ENCODE results near the gene RIGI. TPM values are rescaled to one million over a fixed set of nuclear protein-coding genes. Genes with fewer than 3 reads are reported as not detected.

RIGI gene
- total RNA-seq: 10 to 100 TPM; 65.0 to 92.6 TPM

DNA sequence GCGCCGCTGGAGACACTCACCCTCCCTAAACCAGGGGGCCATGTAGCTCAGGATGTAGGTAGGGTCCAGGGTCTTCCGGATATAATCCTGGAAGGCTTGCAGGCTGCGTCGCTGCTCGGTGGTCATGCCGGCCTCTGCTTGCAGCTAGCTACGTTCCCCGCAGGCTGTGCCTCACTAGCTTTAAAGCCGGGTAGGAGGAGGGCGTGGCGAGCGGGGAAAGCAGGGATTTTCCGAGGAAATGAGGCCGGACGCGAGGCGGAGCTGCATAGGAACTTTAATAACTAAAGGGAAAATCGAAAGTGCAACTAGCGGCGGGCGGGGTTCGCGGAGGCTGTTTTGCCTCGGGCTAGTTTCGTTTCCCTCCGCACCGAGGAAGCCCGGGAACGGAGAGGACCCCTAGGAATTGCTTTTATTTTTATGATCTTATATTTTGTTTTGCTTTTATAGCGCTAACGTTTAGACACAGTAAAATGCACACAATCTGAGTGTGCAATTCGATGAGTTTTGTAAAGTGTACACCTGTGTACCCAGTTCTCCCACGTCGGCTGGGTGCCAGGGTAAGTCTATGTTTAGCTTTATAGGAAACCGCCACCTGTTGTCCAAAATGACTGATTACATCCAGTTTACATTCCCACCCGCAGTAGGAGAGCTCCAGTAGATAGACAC lies at the start of gene RIGI:
TSS of gene RIGI (minus strand) at position 156 of the 666 bp plus-strand sequence. CDS start at position 126, 30 bp downstream.

DNA sequence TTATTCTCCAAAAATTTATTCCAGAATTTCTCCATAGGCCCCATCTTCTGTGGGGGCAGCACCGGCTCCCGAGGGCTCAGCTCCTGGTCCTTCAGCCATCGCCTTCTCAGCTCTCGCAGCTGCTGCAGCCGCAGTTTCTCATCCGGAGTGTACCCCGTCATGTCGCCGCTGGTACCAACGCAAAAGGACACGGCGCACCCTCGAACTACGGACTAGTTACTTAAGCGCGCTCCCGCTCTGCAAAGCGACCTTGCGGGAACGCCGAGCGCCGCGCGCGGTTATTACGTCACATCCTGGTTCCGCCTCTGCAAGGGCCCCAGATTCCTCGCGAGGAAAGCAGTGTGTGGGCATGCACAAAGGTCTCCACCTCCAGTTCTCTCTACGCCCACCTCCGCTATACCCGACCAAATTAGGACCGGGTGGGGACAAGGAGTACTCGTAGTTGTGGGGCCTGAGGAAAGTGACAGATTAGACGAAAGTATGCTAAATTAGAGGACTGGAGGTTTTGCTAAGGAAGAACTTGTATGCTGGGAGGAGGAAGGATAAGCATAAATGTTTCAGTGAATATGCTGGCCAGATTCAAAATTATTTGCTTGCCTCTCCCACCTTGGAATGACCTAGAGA lies 47.0 kb upstream of the RIGI start, which contains the start of gene NDUFB6:
TSS of gene NDUFB6 (minus strand) at position 260 of the 624 bp plus-strand sequence. CDS start at position 161, 99 bp downstream.

DNA sequence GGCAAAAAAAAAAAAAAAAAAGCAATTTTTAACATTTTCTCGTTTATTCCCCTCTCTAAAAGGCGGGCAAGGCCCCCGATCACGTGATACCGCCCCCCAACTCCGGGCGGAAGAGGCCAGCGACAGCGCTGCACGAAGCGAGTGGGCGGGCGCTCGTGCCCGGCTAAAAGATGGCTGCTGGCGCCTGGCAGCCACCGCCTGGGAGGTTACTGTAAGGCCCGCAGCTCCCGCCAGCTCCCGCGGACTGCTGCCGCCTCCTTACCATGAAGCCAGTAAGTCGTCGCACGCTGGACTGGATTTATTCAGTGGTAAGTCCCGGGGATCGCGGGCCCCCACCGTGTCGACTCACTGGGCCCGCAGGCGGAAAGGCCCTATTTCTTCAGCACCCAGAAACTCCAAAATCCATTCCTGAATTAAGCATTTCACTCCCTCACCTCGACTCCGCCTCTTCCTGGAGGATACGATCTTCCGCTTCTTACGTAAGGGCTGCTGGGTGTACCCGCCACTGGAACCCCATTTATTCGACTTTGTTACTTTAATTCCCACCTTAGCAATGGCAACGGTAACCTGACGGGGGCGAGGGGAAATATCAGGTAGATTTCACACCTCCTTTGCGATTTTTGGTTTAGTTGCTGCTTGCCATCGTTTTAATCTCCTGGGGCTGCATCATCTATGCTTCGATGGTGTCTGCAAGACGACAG lies 26.3 kb upstream of the RIGI start, which contains the start of the genes SMIM27 and TOPORS:
TSS of gene SMIM27 (plus strand) at position 156 of the 701 bp plus-strand sequence. CDS start at position 264, 108 bp downstream.
TSS of gene TOPORS (minus strand) at position 415 of the 701 bp plus-strand sequence. CDS start at position 265, 150 bp downstream.

Other genes starting within 250 kb of the RIGI start
- gene ACO1, start 141.6 kb downstream of the RIGI start, total RNA-seq: 10 to 100 TPM; 13.3 to 53.7 TPM
- gene SMIM27, start 26.1 kb upstream of the RIGI start, total RNA-seq: 1 to 10 TPM; 2.8 to 3.0 TPM
- 10 to 100 TPM; 25.1 to 27.6 TPM for gene TOPORS, start 26.4 kb upstream of the RIGI start, total RNA-seq
- 10 to 100 TPM; 28.2 to 32.3 TPM for gene NDUFB6, start 47.0 kb upstream of the RIGI start, total RNA-seq
- under 1 TPM; under 0.01 TPM for gene TAF1L, start 109.5 kb upstream of the RIGI start, total RNA-seq

Measured in melanocyte of skin (primary cell).